Stimulated activated CD4-positive, alpha-beta T cell treated with anti-CD3 and anti-CD28 coated beads, Interleukin-12 subunit alpha, Interleukin-12 subunit beta, amount 100 ng/mL, for 4 hours (primary cell): Measurements from ENCODE around the gene TLE4.

Source experiments
- DNase-seq: peaks from one replicate; pipeline ENCODE4 v3.0.0-alpha.2; 2020

The TLE4 gene

GRCh38 chr9:79694676-79695400 lies 123.1 kb downstream of the TLE4 start:
- DNase-seq = no peak

DNA sequence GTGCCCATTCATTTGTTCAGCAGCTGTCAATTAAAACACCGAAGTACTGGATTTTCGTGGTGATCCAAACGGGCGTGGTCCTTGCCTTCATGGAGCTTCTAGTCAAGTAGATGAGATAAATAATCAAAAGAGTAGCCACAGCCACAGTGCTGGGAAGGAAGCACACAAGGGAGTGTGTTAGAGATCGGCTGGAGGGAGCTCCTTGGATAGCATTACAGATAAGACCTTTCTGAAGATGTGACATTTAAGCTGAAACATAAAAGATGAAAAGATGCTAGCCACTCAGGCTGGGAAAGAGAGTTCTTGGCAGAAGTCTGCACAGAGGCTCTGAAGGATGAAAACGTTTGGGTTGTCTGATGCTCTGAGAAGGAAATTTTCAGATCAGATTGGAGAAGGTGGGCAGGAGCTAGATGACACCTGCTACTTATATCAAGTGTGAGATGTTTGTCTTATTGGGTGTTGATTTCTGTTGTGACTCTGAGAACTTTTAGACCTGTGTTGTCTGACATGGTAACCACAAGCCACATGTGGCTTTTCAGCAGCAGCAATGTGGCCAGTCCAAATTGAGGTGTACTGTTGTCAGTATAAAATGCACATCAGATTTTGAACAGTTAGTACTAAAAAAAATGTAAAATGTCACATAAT lies 123.9 kb downstream of the TLE4 start:
- no peak for DNase-seq

GRCh38 chr9:79698967-79699366 lies 127.2 kb downstream of the TLE4 start:
- DNase-seq = no peak

- no peak for DNase-seq
Observed at GRCh38 chr9:79699479-79699878, 127.7 kb downstream of the TLE4 start.

- DNase-seq = no peak
Observed at GRCh38 chr9:79700607-79701360, 129.0 kb downstream of the TLE4 start.

DNA sequence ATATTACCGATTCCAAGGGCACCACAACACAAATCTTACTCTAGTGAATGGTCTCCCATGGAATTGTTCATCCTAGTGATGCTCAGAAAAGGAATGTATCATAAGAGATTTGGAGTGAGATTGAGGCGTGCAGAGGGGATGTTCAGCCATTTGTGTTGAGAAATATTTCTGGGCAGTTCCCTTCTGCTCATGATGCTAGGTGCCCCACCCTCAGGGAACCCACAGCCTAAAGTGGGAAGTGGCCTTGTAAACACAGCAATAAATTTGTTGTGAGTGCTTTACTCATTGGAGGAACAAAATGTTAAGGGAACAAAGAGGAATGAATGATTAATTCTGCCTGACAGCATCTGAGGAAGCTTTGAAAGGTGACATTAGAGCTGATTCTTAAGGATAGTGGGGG lies 129.9 kb downstream of the TLE4 start:
- no peak for DNase-seq

- DNase-seq = no peak
Observed at GRCh38 chr9:79705704-79706103, 133.9 kb downstream of the TLE4 start.

GRCh38 chr9:79706512-79706911 lies 134.7 kb downstream of the TLE4 start:
- no peak for DNase-seq

DNA sequence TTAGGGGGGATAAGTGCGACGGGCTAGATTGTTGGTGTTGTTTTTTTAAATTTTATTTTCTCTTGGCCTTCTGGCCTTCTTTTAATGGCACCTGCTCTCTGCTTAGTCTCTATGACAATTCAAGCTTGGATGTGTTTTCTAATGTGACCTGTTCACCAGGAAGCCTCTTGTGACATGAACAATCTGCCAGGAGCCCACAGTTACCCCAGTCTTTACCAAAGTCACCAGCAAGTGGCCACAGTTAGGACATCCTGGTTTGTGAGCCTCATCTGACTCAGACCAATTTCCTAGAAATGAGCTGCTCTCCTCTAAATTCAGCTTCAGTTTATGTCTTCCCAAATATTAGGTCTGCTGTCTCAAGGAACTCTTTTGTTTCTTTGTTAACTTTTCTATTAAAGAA lies 135.8 kb downstream of the TLE4 start:
- no peak for DNase-seq

GRCh38 chr9:79708541-79708940 lies 136.8 kb downstream of the TLE4 start:
- no peak for DNase-seq

- no peak for DNase-seq
Observed at GRCh38 chr9:79709743-79710674, 138.2 kb downstream of the TLE4 start.

DNA sequence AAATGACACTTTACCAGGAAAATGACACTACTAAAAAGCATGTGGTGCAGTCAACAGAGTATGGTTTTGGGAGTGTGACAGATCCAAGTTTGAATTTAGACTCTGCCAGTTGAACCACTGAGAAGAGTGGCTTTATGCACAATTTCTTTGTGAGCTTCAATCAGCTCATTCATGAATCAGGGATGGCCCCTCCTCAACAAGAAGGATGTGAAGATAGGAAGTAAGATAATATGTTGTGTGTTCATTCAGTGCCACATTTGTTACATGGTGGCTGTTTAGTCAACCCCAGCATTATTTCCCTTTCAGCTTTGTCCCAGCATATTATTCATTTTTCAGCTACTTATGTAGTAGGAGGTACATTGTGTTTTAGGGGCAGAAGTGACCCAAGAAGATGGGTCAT lies 140.1 kb downstream of the TLE4 start:
- no peak for DNase-seq

DNA sequence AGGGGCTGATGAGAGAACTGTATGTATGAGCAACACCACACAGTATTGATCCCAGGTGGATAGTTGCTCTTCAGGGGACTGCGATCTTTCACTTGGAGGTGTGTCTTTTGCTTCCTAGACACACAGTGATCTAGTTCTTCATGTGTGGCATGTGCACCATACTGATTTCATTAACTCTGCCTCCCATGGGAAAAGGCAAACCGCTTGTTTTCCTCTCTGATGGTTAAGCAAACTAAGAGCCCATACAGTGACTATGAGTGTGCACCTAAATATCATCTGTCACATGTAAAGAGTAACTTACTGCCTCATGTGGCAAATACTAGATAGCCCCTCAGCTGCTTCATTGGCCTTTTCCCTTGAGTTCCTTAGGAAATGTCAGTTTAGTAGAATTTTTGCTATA lies 147.3 kb downstream of the TLE4 start:
- no peak for DNase-seq

DNA sequence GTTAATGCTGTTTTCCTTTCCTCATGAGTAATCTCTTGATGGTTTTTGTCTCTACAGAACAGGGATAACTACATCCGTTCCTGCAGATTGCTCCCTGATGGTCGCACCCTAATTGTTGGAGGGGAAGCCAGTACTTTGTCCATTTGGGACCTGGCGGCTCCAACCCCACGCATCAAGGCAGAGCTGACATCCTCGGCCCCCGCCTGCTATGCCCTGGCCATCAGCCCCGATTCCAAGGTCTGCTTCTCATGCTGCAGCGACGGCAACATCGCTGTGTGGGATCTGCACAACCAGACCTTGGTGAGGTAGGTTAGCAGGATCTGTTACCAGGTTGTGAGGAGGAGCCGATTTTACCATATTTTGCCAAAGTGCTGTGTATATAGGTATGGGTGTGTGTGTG lies 148.2 kb downstream of the TLE4 start:
- no peak for DNase-seq

GRCh38 chr9:79731171-79731890 lies 159.6 kb downstream of the TLE4 start:
- no peak for DNase-seq

GRCh38 chr9:79735023-79735779 lies 163.4 kb downstream of the TLE4 start:
- DNase-seq = no peak

- DNase-seq = no peak
Observed at GRCh38 chr9:79736051-79736450, 164.3 kb downstream of the TLE4 start.

DNA sequence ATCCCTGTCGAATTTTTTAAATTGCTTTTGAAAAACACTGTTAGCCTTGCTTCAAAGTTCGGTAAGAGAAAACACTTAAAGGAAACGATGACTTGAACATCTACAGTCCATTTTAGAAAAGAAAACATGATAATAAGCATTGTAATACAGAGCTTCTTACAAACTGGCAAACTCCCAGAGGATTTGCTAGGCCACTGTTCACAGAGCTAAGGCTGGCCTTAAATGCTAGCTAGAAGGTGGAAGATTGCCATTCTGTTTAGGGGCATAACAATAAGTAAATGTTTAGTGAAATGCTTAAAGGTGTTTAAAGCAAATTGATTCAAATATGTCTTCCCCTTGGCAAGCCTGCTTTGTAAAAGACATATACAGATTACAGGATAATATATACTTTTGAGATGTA lies 169.6 kb downstream of the TLE4 start:
- no peak for DNase-seq

- no peak for DNase-seq
Observed at GRCh38 chr9:79742110-79742721, 170.5 kb downstream of the TLE4 start.

DNA sequence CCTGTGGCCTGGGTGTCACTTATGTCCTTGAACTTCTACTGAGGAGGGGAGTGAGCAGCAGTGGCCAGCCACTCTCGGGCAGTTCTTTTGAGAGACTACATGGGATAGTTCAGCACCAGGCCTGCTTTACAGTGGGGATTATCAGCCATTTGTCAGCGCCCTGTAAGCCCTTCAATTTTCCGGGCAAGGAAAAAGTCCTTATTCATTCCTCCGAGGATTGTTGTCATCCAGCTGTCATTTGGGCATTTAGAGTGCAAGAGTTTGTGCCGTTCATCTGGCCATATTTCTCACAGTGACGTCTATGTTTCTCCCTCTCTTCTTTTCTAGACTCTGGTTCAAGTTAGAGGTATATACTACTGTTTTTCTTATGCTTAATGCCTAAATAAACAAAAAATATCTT lies 172.8 kb downstream of the TLE4 start:
- no peak for DNase-seq

DNA sequence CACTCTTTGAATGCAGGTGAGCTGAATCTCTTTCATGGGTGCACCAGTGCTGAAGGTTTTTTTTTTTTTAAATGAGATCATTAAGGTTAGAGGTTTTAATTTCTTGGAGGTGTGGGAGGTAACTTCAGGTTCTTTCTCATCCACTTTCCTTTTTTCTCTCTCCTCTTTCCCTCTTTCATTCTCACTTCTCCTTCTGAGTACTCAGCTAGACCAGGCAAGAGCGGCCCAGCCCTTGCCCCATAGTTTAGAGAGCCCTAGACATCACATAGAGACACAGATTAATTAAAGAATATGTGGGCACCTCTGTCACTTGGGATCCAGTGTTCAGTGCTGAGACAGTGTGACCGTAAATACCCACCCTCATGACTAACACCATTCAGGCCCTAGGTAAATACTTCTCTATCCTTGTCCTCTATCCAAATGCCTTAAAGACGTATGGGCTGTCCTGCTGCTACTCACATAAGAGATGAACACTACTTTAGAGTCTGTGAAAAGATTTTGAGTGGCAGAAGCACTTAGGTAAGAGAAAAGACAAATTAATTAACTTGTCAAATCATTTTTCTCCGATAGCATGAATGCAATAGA lies 174.1 kb downstream of the TLE4 start:
- no peak for DNase-seq
